ENCODE data around the gene GNPDA2. TPM values are rescaled to one million over a fixed set of nuclear protein-coding genes. Genes with fewer than 3 reads are reported as not detected.

GNPDA2 gene
- total RNA-seq (19.4 TPM), polyA plus RNA-seq (ENCODE audit: insufficient read depth, low read depth, low replicate concordance) (12.3 TPM)
- long read RNA-seq, donor 1, partial matches to known transcripts, result 5 of 6 reads
- long read RNA-seq, donor 1, other reads (novel, unspliced or antisense), result 0 of 6 reads
- long read RNA-seq, donor 2, full-length matches to known transcripts, result 5 of 5 reads
- long read RNA-seq, donor 2, partial matches to known transcripts, result 0 of 5 reads
- long read RNA-seq, donor 2, other reads (novel, unspliced or antisense), result 0 of 5 reads
- long read RNA-seq, donor 3, transcript GNPDA2-201 (7 exons, 1,930 nt), result major isoform, 7 of 8 reads
- long read RNA-seq, donor 3, partial matches to known transcripts, result 0 of 8 reads
- long read RNA-seq, donor 3, other reads (novel, unspliced or antisense), result 0 of 8 reads
- long read RNA-seq, donor 4, partial matches to known transcripts, result 0 of 2 reads
- long read RNA-seq, donor 4, other reads (novel, unspliced or antisense), result 0 of 2 reads
- long read RNA-seq, donor 5, result 0 reads
- long read RNA-seq, donor 6, full-length matches to known transcripts, result 12 of 12 reads
- long read RNA-seq, donor 6, partial matches to known transcripts, result 0 of 12 reads
- long read RNA-seq, donor 6, other reads (novel, unspliced or antisense), result 0 of 12 reads
- long read RNA-seq, donor 7, transcript GNPDA2-201 (7 exons, 1,930 nt), result major isoform, 10 of 13 reads
- long read RNA-seq, donor 7, partial matches to known transcripts, result 0 of 13 reads
- long read RNA-seq, donor 7, other reads (novel, unspliced or antisense), result 2 of 13 reads
- long read RNA-seq, donor 8, transcript GNPDA2-201 (7 exons, 1,930 nt), result major isoform, 6 of 6 reads
- long read RNA-seq, donor 8, partial matches to known transcripts, result 0 of 6 reads
- long read RNA-seq, donor 8, other reads (novel, unspliced or antisense), result 0 of 6 reads
- long read RNA-seq, donor 9, result 0 reads
- long read RNA-seq, donor 10, full-length matches to known transcripts, result 8 of 8 reads
- long read RNA-seq, donor 10, partial matches to known transcripts, result 0 of 8 reads
- long read RNA-seq, donor 10, other reads (novel, unspliced or antisense), result 0 of 8 reads

DNA sequence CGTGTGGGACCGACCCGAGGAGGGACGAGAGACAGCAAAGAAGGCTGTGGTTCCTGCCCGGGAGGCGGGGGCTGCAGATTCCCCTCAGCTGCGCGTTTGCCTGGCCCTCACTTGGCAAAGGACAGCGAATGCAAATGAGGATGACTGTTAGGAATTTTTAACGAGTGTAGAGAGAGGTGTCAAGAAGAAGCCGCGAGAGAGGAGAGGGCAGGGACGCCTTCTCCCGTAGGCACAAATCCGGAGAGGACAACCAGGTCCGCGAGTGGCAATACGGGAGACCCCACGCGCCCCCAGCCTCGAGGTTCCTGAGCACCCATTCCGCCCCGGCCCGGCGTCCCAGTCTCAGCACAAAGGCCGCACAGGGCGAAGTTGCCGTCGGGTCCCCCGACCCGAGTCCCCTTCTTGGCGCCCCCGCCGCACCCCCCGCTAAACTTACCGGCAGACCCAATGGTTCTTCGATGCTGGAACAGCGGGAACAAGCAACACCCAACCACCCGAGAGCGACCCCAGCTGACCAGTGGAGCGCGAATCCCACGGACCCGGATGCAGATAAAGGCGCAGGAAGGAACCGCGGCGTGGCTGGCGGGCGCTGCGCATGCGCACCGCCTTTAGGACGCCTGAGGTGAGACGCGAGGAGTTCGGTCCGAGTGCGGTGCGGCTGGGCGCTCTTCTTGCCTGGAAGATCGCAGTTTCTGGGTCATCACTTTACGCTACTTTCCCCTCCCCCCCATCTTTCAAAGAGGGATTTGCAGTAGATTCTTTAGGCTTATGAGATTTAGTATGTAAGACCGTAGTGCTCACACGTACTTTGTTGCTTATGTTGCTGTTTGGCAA is at the start of gene GNPDA2:
GNPDA2 (minus strand) TSS at position 519 of the 834 bp plus-strand sequence. CDS start 4,349 bp downstream, outside the sequence.
- H3K9me3 ChIP-seq (ENCODE audit: control insufficient read depth in 2 of 3, insufficient read depth in 1 of 3, low read length in 3 of 3), result no peaks in the 10 kb centered on the region
- H3K9ac ChIP-seq (ENCODE audit: low read length in 3 of 3), result peak within 1 kb of the TSS; percentile 75 to 95 (median 81)
- intact Hi-C loops (cut with DNase I), result no loop called here
- no peaks in the 10 kb centered on the region for H3K27me3 ChIP-seq (ENCODE audit: control insufficient read depth, insufficient read depth, low read length)
- H3K27ac ChIP-seq (ENCODE audit: low read depth in 2 of 2, low read length in 2 of 2), result peak within 1 kb of the TSS; percentile 66 to 75
- peak within 1 kb of the TSS; percentile 88 to 96 (median 93) for H3K4me3 ChIP-seq (ENCODE audit: low read length in 3 of 3)
- FAIRE-seq (no peak), DNase-seq (peak; percentile 92 to 96 (median 96))
- H3K4me1 ChIP-seq (ENCODE audit: control insufficient read depth in 2 of 3, insufficient read depth in 2 of 3, low read depth in 1 of 3, low read length in 3 of 3), result peaks cover 0 to 6% (median 4%) of the 10 kb centered on the region in 3 donors
- no peak for TF ChIP-seq CTCF (IDR thresholded peaks at IDR 0.05; ENCODE audit: borderline replicate concordance, extremely low read depth, insufficient read depth)
- no peaks in the 10 kb centered on the region for H3K36me3 ChIP-seq (ENCODE audit: control insufficient read depth in 2 of 3, insufficient read depth in 3 of 3, low read length in 3 of 3)

DNA sequence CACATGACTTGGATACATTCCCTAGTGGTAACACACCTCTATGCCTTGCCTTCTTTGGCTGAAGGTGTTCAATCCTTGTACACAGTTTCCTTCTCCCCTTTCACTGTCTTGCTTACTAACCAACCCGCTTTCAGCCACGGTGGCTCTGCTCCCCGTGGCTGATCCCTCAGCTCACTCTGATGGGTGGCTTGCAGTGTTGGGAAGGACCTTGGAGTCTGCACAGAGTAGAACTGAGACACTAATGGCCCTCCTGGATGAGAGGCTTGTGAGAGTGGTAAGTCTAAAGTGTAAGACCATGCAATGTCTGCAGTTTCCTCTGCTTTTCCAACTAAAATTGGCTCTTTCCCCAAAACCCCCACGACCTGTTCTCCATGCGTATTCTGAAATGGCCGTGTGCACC is 46.0 kb upstream of the GNPDA2 start:
- no peak for TF ChIP-seq CTCF (IDR thresholded peaks at IDR 0.05; ENCODE audit: borderline replicate concordance, extremely low read depth, insufficient read depth)
- intact Hi-C loops (cut with DNase I), result no loop called here
- no peak overlapping the region for H3K27ac ChIP-seq (ENCODE audit: low read depth in 2 of 2, low read length in 2 of 2)
- no peak for FAIRE-seq
- no peaks in the 10 kb centered on the region for H3K27me3 ChIP-seq (ENCODE audit: control insufficient read depth, insufficient read depth, low read length)
- no peaks in the 10 kb centered on the region for H3K9me3 ChIP-seq (ENCODE audit: control insufficient read depth in 2 of 3, insufficient read depth in 1 of 3, low read length in 3 of 3)
- H3K9ac ChIP-seq (ENCODE audit: low read length in 3 of 3), result no peak overlapping the region
- H3K4me3 ChIP-seq (ENCODE audit: low read length in 3 of 3), result no peak overlapping the region
- no peaks in the 10 kb centered on the region for H3K36me3 ChIP-seq (ENCODE audit: control insufficient read depth in 2 of 3, insufficient read depth in 3 of 3, low read length in 3 of 3)
- no peak for DNase-seq
- no peaks in the 10 kb centered on the region for H3K4me1 ChIP-seq (ENCODE audit: control insufficient read depth in 2 of 3, insufficient read depth in 2 of 3, low read depth in 1 of 3, low read length in 3 of 3)

- H3K9me3 ChIP-seq (ENCODE audit: control insufficient read depth in 2 of 3, insufficient read depth in 1 of 3, low read length in 3 of 3), result no peaks in the 10 kb centered on the region
- no peaks in the 10 kb centered on the region for H3K36me3 ChIP-seq (ENCODE audit: control insufficient read depth in 2 of 3, insufficient read depth in 3 of 3, low read length in 3 of 3)
- no peak overlapping the region for H3K4me3 ChIP-seq (ENCODE audit: low read length in 3 of 3)
- DNase-seq, result no peak
- FAIRE-seq, result no peak
- no peaks in the 10 kb centered on the region for H3K4me1 ChIP-seq (ENCODE audit: control insufficient read depth in 2 of 3, insufficient read depth in 2 of 3, low read depth in 1 of 3, low read length in 3 of 3)
- intact Hi-C loops (cut with DNase I), result no loop called here
- no peaks in the 10 kb centered on the region for H3K27me3 ChIP-seq (ENCODE audit: control insufficient read depth, insufficient read depth, low read length)
- H3K27ac ChIP-seq (ENCODE audit: low read depth in 2 of 2, low read length in 2 of 2), result no peak overlapping the region
- H3K9ac ChIP-seq (ENCODE audit: low read length in 3 of 3), result no peak overlapping the region
- TF ChIP-seq CTCF (IDR thresholded peaks at IDR 0.05; ENCODE audit: borderline replicate concordance, extremely low read depth, insufficient read depth), result no peak
Measured at GRCh38 chr4:44771789-44772188, 45.4 kb upstream of the GNPDA2 start.
